22Rv1 (cell line): Measurements from ENCODE around the gene UBE2U.

ENCODE experiments used
- H3K27ac ChIP-seq: fragments of 450-650 bp; 2 replicates; pipeline ENCODE4 v1.5.1; 2017
- CTCF ChIP-seq: fragments of 450-650 bp; IDR thresholded peaks from 2 replicates; pipeline ENCODE4 v1.5.1; 2017; ENCODE audit warnings: mild to moderate bottlenecking
- ZFX ChIP-seq: fragments of 450-650 bp; IDR thresholded peaks from 2 replicates; pipeline ENCODE4 v1.6.1; 2017; ENCODE audit warnings: antibody characterized with exemption, borderline replicate concordance

UBE2U gene

GRCh38 chr1:64228167-64228957 lies 24.9 kb downstream of the UBE2U start:
- no peak for TF ChIP-seq ZFX
- TF ChIP-seq CTCF: no peak
- no peak overlapping the region for H3K27ac ChIP-seq

- H3K27ac ChIP-seq: no peak overlapping the region
- no peak for TF ChIP-seq ZFX
- TF ChIP-seq CTCF: no peak
Observed at GRCh38 chr1:64229307-64229706, 25.9 kb downstream of the UBE2U start.

- H3K27ac ChIP-seq: no peak overlapping the region
- no peak for TF ChIP-seq CTCF
- TF ChIP-seq ZFX: no peak
Observed at GRCh38 chr1:64231153-64231552, 27.7 kb downstream of the UBE2U start.

GRCh38 chr1:64231654-64232053 lies 28.2 kb downstream of the UBE2U start:
- TF ChIP-seq CTCF: no peak
- TF ChIP-seq ZFX: no peak
- H3K27ac ChIP-seq: no peak overlapping the region

- no peak for TF ChIP-seq CTCF
- TF ChIP-seq ZFX: no peak
- H3K27ac ChIP-seq: no peak overlapping the region
Observed at GRCh38 chr1:64234714-64235113, 31.3 kb downstream of the UBE2U start.

GRCh38 chr1:64235181-64235580 lies 31.8 kb downstream of the UBE2U start:
- TF ChIP-seq ZFX (no peak), CTCF (no peak)
- no peak overlapping the region for H3K27ac ChIP-seq

GRCh38 chr1:64235910-64236309 lies 32.5 kb downstream of the UBE2U start:
- no peak for TF ChIP-seq CTCF
- no peak for TF ChIP-seq ZFX
- H3K27ac ChIP-seq: no peak overlapping the region
